HG02759 (cell line): ENCODE measurements around the gene CASK.
A peak's percentile ranks its signal among the peaks of the same experiment; 100 is the strongest.
"Not testable (repeated sequence)": the region's sequence is repeated elsewhere in the genome, so short reads cannot be mapped to it uniquely, and the experiment has no call there.

ENCODE experiments used
- ATAC-seq: cut with Tn5 transposase; IDR thresholded peaks from one replicate; pipeline ENCODE4 v1.9.1; 2021; ENCODE audit warnings: mild to moderate bottlenecking, moderate library complexity; ENCODE audit not compliant: unreplicated experiment

Gene CASK

DNA sequence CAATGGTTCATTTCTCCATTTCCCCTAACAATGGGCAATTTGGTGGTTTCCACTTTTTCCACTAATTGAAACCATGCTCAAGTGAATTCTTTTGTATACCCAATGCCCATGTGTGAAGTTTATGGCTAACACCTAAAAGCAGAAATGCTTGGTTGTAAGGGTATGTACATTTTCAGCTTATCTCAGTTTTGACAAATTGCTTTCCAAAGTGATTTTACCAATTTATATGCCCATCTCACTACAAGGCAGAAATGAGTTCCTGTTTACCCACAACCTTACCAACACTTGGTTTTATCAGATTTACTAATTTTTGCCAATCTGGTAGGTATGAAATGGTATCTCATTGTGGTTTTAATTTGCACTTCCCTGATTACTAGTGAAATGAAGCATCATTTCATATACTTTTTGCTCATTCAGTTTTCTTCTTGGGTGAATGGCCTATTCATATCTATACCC lies 219.8 kb downstream of the CASK start:
- no peak for ATAC-seq

DNA sequence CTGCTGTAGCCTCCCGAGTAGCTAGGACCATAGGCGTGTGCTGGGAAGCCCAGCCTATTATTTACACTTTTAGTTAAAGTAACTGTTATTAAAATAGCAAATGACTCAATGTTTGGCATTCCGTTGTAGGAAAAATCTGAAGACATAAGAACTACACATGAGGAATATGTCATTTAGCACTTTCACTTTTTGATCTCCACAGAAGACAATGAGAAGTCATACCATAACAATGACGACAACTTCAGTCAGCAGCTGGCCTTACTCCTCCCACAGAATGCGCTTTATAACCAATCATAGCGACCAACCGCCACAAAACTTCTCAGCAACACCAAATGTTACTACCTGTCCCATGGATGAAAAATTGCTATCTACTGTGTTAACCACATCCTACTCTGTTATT lies 227.9 kb downstream of the CASK start:
- no peak for ATAC-seq

DNA sequence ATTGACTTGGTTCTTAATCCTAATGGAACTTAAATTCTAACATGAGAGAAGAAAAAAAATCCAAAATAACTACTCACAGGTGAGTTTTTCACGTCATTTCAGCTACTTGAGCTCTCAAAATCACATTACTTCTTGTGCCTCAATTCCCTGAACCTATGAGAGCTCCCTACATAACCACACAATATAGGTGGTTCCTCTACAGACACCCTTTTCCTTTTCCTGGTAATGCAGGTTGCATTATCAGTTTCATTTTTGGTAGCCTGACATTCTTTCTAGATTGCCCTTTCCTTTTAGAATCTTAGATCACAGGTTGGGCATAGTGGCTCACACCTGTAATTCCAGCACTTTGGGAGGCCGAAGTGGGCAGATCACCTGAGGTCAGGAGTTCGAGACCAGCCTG lies 230.3 kb downstream of the CASK start:
- ATAC-seq, result no peak

DNA sequence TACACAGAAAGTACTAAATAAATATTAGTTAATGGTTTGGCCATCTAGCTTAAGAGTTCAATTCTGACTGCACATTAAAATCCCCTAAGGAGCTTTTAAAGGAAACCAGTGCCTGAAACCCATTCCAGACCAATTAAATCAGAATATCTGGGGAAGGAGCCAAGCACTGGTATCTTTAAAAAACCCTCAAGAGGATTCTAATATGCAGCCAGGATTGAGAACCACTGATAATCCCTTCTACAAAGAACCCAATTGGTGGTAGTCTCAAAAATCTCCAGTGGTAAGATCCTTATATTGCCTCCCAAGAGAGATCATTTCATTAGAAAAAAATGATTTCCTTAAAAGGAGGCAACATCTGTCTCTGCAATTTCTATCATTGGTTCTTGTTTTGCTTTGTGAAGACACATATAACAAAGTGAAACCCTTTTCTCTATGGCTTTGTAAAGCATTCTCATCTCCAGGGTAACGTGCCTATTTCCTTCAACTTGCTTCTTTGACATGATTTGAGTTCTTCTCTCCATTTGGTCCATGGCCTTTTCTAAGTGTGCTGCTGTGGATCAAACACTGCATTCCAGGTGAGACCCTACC lies 231.1 kb downstream of the CASK start:
- ATAC-seq, result no peak

DNA sequence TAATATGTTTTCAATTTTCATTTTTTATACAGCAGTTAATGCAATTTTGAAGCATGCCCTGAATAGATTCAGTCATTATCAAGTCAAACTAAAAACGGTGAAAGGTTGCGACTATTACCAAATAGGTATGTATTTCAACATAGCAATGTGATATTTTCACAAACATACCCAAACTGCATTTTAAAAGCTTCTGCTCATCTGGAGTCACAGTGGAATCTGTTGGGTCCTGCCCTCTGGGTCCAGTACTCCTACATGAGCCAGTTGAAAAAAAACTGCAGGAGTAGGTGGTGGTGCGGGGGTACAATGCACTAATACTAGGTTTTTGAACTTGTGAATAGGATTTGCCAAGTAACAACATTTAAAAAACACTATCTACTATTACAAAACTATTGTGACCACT lies 233.6 kb downstream of the CASK start:
- ATAC-seq, result no peak

DNA sequence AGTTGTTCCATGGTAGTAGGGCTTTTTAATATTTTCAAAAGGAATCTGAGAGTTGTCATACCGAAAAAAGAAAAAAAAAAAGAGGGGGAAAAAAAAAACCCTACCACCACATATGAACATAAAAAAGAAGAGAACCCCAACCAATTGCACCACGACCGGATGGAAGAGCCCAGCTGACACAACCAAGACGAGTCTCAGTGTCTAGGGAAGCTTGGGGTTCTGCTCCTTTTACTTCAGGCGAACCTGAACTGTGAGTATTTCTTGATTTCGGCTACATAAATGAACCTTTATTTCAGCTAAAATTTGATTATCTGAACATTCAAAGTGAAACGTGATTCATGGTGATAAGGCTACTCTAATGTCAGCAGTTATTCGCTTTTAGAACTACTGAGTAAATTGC lies 234.5 kb downstream of the CASK start, which contains the start of gene GPR34:
Gene GPR34 (plus strand): TSS at position 139 of the 400 bp plus-strand sequence. CDS start 6,661 bp downstream, outside the sequence.
- no peak for ATAC-seq

DNA sequence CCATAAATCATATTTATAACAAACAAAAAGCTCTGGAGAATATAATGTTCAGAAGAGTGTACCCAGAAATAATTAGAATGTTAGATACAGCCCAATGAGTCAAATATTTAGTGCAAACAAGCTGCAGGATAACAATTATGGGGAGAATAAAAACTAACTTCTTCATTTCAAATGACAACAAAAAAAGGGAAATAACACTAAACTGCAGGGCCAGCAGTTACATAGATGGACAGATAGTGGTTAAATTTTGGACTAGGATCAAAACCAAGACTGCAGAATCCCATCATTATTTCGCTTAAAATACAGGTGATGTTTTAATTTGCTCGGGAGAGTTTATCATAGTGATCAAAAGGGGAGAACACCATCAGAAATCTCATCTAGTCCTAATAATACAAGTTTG lies 235.2 kb downstream of the CASK start:
- ATAC-seq, result no peak

DNA sequence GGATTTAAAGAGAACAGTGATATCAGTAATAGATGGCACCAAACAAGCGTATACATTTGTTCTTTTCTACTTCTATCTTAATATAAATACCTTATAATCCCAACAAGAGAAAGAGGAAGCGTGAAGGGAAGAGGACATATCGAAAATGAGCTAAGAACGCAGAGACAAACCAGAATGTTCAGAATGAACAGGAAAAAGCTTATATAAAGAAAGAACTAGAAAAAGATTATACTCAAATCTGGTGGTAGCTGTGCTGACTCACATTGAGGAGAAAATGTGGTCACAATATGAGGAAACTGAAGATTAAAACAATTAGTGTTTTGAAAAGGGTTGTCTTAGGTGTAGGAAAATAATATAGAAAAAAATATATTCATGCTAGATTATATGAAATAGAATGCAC lies 236.6 kb downstream of the CASK start:
- no peak for ATAC-seq

DNA sequence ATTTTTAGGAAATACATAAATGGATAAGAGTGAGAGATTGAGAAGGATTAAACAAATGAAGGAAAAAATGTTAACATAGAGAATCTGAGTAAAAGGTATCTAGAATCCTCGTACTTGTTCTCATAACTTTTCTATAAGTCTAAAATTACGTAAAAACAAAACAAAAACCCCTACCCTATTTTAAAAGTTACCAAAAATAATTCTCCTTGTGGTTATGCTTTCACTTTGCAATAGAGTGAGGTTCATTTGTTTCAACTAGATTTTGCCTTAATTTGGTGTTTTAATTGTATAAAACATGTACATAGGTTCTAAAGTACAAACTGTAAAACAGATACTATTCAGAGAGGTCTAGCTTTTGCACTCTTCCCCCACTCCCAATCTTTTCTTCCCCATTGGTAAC lies 238.4 kb downstream of the CASK start:
- ATAC-seq, result no peak

DNA sequence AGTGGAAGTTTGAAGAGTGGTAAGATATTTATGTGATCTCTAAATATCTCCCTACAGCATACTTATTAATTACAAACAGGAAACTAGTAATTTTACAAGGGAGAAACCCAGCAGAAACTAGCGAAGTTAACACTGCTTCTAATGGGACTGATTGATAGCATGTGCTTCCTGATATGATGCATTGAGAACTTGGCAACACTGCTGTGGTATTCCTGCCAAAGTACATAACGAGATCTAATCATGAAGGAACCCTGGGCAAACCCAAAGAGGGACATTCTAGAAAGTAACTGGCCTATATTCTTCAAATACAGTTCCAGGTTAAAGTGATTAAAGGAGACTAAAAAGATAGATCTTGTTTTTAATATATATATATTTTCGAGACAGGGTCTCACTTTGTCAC lies 239.2 kb downstream of the CASK start:
- no peak for ATAC-seq

DNA sequence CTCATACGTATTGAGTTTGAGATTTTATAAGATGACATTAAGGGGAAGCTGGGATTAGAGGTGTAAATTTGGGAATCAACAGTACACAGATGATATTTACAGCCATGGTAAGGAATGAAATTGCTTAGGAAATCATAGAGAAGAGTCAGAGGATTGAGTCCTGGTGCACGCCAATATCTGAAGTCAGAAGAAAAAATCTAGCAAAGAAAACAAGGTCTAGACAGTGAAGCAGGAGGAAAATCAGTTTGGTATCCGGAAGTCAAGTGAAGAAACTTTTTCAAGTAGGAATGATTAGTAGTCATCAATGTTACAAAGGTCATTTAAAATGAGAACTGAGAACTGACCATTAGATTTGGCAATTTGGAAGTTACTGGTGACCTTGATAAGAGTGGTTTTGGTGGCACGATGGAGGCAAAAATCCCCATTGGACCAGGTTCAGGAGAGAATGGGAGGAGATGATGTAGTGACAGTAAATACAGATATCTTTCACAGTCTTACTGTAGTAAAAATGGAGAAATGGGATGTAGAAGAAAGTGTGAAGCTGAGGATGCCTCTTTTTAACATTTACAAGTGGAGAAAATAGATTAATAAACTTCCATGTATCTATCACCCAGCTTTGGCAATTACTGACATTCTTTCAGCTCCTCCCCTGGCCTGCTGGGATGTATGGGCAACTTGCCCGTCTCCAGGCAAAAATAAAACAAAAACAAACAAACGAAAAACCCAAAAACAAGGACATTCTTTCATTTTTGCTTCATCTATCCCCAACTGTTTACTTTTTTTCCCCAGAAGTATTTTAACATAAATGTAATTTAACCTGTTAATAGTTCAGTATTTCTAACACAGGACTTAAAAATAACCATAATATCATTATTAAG lies 245.9 kb downstream of the CASK start:
- no peak for ATAC-seq

DNA sequence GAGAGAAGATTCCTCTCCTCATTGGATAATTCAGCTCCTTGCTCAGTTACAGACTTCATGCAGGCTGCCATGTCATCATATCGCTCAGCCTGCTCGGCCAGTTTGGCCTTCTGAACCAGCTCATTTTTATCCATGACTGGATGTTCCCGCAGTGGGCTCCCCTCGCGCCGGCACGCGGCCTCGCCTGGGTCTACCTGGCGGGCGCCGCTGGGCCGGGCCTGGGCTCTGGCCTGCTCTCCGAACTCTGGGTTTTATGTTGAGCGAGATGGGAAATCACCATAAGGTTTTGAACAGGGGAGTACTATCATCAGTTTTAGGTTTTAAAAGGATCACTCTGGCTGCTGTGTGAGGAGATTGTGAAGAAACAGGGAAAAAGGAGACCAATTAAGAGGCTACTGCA lies 247.0 kb downstream of the CASK start:
- ATAC-seq, result not testable (repeated sequence)

DNA sequence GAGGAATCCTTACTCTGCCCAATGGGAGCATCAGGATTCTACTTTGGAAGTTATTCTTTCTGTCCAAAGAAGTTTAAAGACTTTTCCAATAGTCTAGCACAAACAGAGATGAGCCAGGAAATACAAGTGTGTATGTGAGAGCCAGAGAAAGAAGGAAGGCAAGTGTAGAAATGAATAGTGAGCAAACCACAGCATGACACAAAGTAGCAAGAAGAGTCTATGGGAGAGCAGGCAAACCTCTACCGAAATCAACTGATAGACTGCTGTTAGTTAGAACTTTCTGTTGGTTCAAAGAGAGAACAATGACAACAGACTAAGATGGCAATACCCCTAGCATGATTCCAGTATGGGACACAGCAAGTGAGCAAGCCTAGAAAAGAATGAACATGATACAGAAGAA lies 250.7 kb downstream of the CASK start:
- ATAC-seq, result no peak

DNA sequence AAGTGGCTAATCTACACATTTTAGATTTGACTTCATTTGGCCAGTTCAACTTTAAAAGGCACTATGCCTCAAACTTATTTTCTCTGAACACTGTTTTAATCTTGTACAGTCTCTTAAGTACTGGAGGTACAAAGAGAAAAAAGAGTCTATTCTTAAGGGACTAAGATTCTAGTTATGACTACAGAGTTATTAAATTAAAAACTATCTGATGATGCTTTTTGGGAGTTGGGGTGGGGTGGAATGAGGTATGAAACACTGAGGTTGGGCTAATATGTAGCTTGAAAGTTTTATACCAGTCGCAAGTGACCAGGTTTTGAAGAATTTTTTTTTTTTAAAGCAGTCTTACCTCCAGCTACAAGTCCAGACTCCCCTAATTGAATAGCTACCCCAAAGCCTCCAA lies 252.3 kb downstream of the CASK start:
- ATAC-seq, result no peak

DNA sequence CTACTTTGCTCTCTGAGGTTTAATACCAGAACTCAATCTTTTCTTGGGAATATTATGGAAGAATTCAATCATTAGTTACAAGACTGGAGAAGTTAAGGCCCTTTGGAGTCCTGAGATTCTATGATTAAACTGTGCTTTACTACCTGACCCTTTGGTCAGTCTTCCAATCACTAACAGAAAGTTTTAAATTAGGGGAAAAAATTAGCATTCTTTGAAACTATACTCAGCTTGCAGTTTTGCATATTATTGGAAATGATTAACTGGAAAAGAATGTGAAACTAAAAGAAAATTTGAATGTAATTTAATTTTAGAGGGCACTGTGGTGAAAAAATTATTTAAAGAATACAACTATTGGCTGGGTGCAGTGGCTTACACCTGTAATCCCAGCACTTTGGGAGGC lies 253.2 kb downstream of the CASK start:
- ATAC-seq, result no peak

DNA sequence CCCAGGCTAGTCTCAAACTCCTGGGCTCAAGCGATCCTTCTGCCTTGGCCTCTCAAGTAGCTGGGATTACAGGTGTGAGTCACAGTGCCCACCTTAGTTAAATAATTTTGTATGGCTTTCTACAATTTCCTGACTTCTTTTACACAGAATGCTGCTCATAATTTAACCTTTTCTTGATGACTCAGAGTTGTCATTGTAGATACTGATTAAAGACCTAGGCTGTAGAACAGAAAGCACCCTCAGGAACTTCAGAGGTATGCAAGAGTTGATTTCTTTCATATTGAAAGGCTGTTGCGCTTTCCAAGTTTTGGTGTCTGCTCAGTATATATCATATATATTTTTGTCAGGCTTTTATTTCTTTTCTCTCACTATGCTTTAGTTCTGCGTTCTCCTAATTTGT lies 255.7 kb downstream of the CASK start:
- no peak for ATAC-seq

DNA sequence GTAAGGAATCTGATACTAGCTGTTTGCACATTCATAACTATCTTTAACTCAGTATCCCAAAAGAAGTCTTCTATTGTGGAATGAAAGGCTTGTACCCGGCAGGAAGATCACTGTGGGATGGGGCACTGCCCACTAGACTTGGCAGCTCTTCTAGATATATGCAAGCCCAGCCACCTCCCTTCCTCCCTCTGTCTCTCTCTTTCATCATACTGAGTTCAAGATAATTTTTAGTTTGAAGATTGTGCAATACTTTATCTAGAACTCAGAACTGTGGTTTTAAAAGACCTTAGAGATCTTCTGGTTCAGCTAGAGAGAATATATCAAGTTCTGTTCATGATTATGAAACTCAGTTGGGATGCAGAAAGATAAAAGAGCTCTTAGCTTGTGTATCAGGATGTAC lies 257.1 kb downstream of the CASK start:
- ATAC-seq, result no peak

DNA sequence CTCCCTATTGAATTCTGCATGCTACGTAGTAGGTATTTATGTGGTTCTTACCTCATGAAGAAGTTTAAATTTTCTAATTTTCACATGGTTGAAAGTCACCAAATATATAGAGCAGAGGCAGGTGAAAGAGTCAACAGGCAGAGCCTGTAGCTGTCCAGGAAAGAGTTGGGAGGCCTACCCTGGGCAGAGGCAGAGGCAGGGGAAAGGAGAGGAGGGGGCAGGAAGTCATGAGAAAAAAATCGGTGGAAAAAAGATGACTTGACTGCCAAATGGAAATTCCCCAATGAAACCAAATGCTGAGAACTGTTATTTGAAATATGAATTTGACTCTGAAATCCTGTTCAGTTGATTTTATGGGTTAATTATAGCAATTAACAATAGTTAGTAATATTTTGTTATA lies 257.7 kb downstream of the CASK start:
- ATAC-seq, result no peak

DNA sequence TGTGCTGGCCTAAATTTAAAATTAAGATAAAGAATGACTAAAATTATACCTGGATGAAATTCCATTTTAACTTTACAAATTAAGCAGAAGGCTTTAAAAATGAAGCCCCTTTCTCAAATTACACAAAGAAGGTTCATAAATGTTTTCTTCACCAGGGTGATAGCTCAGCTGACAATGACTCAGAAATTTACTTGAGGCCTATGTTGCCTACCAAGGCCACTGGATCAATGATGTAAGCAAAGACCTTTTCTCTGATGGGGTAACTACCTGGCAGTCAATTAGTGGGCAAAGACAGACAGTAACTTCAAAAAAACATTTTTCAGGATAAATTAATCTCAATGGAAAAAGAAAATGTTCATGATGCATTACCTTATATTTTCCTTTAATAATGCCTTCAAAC lies 258.4 kb downstream of the CASK start:
- ATAC-seq, result no peak

DNA sequence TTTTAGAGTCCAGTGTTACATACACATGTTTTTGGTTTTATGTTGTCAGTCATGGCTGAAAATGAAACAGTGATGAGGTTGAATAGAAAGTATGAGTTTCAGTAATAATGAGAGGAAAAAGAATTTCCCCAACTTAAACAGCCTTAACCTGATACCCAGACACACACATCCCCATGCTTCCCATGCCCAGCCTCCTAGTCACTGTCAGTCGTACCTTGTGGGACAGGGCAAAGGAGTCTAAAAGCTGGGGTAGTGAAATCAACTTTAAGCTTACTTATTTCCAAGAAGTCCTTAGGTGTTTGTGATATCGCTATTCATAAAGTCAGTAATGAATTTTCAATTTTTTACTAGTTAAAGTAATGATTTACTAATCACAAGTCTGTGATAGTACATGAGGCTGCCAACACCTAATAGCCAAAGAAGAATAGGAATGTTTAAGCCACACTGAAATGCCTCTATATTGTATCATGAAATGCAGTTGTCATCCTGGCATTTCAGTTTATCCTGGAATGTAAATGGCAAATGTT lies 258.9 kb downstream of the CASK start:
- ATAC-seq, result peak; percentile 87

DNA sequence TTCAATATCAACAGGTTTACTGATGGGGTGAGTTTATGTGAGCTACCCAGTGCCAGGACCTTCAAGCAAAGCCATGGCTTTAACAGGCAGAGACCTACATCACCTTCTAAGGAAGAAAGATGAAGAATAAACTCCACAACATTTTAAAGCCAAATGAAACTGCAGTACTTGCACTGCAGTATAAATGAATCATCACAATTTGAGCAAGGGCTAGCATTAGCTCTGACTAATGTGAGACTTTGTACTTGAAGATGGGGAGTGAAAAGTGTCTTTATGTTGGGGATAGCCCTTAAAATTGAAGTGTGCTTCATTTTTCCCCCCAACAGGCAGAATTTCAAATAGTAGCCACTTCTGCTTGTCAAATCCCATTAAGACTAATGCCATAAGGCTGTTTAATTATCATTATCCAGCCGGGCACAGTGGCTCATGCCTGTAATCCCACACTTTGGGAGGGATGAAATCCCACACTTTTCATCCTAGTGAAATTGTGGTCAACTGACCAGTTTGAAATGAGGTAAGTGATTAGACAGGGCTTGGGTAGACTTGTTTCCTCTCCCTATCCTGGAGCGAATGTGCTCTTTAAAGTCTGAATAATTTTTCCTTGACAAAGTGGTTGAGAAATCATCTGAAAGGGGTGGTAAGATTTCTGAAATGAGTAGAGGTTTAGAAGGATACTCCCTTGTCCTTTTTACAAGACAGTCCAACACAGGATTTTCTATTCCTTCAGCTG lies 261.8 kb downstream of the CASK start:
- ATAC-seq, result no peak

DNA sequence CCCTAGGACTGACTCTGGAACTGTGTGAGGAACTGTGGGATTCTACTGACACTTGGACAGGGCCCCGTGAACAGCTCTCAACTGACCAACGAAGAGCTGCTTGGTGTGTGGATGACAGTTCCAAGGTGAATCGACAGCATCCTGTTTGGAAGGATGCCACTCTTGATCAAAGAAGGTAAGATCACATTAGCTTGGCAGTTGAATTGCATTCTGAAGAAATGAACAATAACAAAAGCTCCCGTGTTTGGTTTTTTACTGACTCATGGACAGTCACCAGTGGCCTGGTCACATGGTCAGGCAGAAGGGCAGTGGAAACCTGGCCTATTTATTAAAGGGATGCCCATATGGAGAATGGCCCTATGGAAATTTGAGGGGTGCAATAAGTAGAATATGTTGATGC lies 267.7 kb downstream of the CASK start:
- ATAC-seq, result no peak
